ENCODE data around the gene TNS3.

The TNS3 gene

DNA sequence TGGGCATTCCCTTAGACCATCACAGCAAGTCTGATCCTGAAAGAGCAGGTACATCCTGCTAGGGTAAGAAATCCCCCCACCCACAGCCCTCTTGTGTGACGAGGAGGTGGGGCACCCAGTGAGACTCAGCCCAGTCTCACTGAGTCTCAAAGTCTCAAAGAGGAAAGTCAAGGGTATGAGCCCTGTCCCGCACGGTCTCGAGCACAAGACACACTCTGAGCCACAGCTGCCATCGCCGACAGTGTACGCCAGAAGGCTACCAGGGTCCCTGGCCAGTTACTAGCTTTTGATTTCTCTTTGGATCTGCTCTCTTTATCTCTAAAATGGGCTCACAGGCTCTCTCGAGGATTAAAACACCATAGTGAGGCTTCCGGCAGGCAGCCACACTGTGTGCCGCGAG lies 190.2 kb downstream of the TNS3 start:
- H3K9me3 ChIP-seq (ENCODE audit: control insufficient read depth, insufficient read depth, low read length): no peaks in the 10 kb centered on the region
- no peaks in the 10 kb centered on the region for H3K79me2 ChIP-seq (ENCODE audit: control insufficient read depth, low read length)
- H3K9me2 ChIP-seq (replicated peaks; ENCODE audit: control insufficient read depth, low read length): no peaks in the 10 kb centered on the region
- H3K4me1 ChIP-seq (ENCODE audit: control insufficient read depth, low read length): peaks cover 11% of the 10 kb centered on the region
- no peaks in the 10 kb centered on the region for H3K27me3 ChIP-seq (ENCODE audit: control insufficient read depth, low read length)
- H3K27ac ChIP-seq (ENCODE audit: low read depth, low read length): no peak overlapping the region
- TF ChIP-seq, protein P1, sequence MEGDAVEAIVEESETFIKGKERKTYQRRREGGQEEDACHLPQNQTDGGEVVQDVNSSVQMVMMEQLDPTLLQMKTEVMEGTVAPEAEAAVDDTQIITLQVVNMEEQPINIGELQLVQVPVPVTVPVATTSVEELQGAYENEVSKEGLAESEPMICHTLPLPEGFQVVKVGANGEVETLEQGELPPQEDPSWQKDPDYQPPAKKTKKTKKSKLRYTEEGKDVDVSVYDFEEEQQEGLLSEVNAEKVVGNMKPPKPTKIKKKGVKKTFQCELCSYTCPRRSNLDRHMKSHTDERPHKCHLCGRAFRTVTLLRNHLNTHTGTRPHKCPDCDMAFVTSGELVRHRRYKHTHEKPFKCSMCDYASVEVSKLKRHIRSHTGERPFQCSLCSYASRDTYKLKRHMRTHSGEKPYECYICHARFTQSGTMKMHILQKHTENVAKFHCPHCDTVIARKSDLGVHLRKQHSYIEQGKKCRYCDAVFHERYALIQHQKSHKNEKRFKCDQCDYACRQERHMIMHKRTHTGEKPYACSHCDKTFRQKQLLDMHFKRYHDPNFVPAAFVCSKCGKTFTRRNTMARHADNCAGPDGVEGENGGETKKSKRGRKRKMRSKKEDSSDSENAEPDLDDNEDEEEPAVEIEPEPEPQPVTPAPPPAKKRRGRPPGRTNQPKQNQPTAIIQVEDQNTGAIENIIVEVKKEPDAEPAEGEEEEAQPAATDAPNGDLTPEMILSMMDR (IDR thresholded peaks at IDR 0.05; ENCODE audit: low read depth, low read length, poor library complexity, severe bottlenecking): no peak
- no peak for TF ChIP-seq EZH2phosphoT487 (IDR thresholded peaks at IDR 0.05; ENCODE audit: borderline replicate concordance, low read length)
- no peaks in the 10 kb centered on the region for H4K20me1 ChIP-seq (ENCODE audit: control insufficient read depth, insufficient read depth, low read depth, low read length)
- H3K36me3 ChIP-seq (ENCODE audit: control insufficient read depth, low read length): no peaks in the 10 kb centered on the region
- no peak overlapping the region for H3K4me2 ChIP-seq (ENCODE audit: low read length)
- no peaks in the 10 kb centered on the region for H3F3A ChIP-seq (ENCODE audit: control insufficient read depth, insufficient read depth)
- H3K4me3 ChIP-seq (ENCODE audit: low read length): no peak overlapping the region

DNA sequence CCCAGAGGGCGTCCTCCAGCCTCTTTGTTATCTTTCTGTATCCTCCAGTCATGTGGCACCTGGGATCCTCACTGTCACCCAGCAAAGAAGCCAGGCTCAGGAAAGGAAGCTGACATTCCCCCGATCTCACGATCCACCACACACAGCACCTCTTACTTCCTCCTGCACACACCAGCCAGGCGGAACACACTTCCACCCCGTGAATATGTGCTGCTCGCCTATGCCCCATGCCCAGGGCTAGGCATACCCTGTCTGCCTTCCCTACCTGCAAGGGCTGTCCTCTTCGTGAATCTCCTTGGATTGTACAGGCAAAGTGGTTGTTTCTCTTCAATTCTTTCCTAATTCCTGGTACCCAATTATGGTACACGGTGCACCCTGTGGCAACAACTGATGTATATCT lies 191.0 kb downstream of the TNS3 start:
- H3K79me2 ChIP-seq (ENCODE audit: control insufficient read depth, low read length): no peaks in the 10 kb centered on the region
- no peak overlapping the region for H3K27ac ChIP-seq (ENCODE audit: low read depth, low read length)
- no peak overlapping the region for H3K4me2 ChIP-seq (ENCODE audit: low read length)
- H3K4me1 ChIP-seq (ENCODE audit: control insufficient read depth, low read length): peaks cover 11% of the 10 kb centered on the region
- H3K4me3 ChIP-seq (ENCODE audit: low read length): no peak overlapping the region
- H3K9me2 ChIP-seq (replicated peaks; ENCODE audit: control insufficient read depth, low read length): no peaks in the 10 kb centered on the region
- no peaks in the 10 kb centered on the region for H3F3A ChIP-seq (ENCODE audit: control insufficient read depth, insufficient read depth)
- no peaks in the 10 kb centered on the region for H3K27me3 ChIP-seq (ENCODE audit: control insufficient read depth, low read length)
- TF ChIP-seq EZH2phosphoT487 (IDR thresholded peaks at IDR 0.05; ENCODE audit: borderline replicate concordance, low read length): no peak
- TF ChIP-seq, protein P1 (IDR thresholded peaks at IDR 0.05; ENCODE audit: low read depth, low read length, poor library complexity, severe bottlenecking): no peak
- no peaks in the 10 kb centered on the region for H4K20me1 ChIP-seq (ENCODE audit: control insufficient read depth, insufficient read depth, low read depth, low read length)
- no peaks in the 10 kb centered on the region for H3K9me3 ChIP-seq (ENCODE audit: control insufficient read depth, insufficient read depth, low read length)
- no peaks in the 10 kb centered on the region for H3K36me3 ChIP-seq (ENCODE audit: control insufficient read depth, low read length)

DNA sequence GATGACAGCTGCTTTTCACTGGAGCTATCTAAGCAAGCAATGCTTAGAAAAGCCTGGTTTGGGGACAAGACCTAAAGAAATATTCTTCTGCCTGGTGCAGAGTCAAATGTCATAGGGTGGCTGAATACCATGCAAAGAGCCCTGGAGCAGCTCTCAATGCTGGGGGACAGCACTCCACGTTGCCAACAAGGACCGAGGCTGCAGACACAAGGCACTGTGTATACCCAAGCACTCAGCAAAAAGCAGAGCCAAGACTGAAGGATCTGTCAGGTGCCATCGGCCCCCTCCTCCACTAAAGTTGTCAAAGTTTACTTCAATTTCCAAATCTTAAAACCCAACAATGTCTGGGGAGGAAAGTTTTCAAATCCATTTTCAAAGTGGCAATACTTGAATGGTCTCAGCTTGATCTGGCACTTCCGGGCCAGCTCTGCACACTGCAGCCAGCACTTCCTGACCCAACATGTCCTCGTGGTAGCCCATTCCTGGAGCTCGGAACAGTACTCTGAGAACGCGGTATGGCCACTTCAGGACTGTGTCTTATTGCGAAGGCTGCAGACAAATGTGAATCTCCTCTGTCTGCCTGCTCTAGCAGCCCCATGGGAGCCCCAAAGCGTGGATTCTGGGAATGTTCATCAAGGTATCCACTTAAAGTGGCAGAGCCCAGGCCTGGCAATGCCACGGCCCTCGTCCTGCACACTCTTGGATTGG lies 191.8 kb downstream of the TNS3 start:
- TF ChIP-seq, protein P1 (IDR thresholded peaks at IDR 0.05; ENCODE audit: low read depth, low read length, poor library complexity, severe bottlenecking): no peak
- no peak for TF ChIP-seq EZH2phosphoT487 (IDR thresholded peaks at IDR 0.05; ENCODE audit: borderline replicate concordance, low read length)
- H3K4me2 ChIP-seq (ENCODE audit: low read length): no peak overlapping the region
- peaks cover 11% of the 10 kb centered on the region for H3K4me1 ChIP-seq (ENCODE audit: control insufficient read depth, low read length)
- no peak overlapping the region for H3K4me3 ChIP-seq (ENCODE audit: low read length)
- no peak overlapping the region for H3K27ac ChIP-seq (ENCODE audit: low read depth, low read length)
- H3K27me3 ChIP-seq (ENCODE audit: control insufficient read depth, low read length): no peaks in the 10 kb centered on the region
- H3K9me3 ChIP-seq (ENCODE audit: control insufficient read depth, insufficient read depth, low read length): no peaks in the 10 kb centered on the region
- no peaks in the 10 kb centered on the region for H3K9me2 ChIP-seq (replicated peaks; ENCODE audit: control insufficient read depth, low read length)
- H3F3A ChIP-seq (ENCODE audit: control insufficient read depth, insufficient read depth): no peaks in the 10 kb centered on the region
- no peaks in the 10 kb centered on the region for H3K79me2 ChIP-seq (ENCODE audit: control insufficient read depth, low read length)
- H4K20me1 ChIP-seq (ENCODE audit: control insufficient read depth, insufficient read depth, low read depth, low read length): no peaks in the 10 kb centered on the region
- no peaks in the 10 kb centered on the region for H3K36me3 ChIP-seq (ENCODE audit: control insufficient read depth, low read length)

Data from DOHH2 (cell line).